Epithelial cell of proximal tubule (primary cell): ENCODE data around the gene OMP. TPM values are rescaled to one million over a fixed set of nuclear protein-coding genes. Genes with fewer than 3 reads are reported as not detected.

ENCODE experiments used
- DNase-seq: peaks from one replicate; pipeline ENCODE4 v3.0.0-alpha.2; 2011; ENCODE audit warnings: low read depth
- H3K4me3 ChIP-seq: 2 replicates; pipeline ENCODE4 v1.5.1; 2011; ENCODE audit warnings: low read depth, mild to moderate bottlenecking, low read length
- total RNA-seq: library from RNA; depleted of rRNA; stranded (reverse); fragments of >200 nt; gene quantifications from 2 replicates; pipeline ENCODE4 v1.2.3, GENCODE V29; 2015
- TF ChIP-seq, protein P1 (sequence below): conservative IDR thresholded peaks from 2 replicates; pipeline ENCODE4 v1.5.1; 2012; ENCODE audit warnings: low read depth, mild to moderate bottlenecking, low read length

The OMP gene
- total RNA-seq, 1 donor from 2014 or later = not detected

DNA sequence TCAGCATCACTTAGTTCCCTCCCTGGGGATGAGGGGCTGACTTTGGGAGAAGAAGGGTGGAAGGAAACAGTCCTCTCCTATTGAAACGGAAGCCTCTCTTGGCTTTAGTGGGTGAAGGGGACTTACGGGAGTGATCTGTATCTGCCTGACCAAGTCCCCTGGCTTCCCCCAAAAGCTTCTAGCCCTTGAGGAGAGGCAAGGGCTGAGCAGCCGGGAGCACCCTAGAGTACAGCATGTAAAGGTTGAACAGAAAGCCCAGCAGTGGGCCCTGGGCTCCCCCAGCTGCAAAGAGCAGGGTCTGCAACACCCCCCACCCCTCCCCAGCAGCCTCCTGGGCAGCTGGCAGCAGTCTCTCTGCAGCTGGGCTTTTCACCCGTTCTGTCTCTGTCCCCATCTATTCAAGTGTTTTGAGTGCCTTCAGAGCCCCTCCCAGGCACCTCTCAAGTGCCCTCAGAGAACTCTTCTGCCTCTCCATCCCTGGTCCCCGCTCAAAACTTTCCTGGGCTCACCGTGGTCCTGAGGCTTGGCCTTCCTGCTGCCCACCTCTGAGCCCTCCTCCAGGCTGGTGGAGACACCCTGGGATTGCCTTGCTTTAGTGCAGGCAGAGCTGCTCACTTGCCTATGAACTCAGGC is 33.2 kb upstream of the OMP start:
- no peak for DNase-seq
- TF ChIP-seq, protein P1, sequence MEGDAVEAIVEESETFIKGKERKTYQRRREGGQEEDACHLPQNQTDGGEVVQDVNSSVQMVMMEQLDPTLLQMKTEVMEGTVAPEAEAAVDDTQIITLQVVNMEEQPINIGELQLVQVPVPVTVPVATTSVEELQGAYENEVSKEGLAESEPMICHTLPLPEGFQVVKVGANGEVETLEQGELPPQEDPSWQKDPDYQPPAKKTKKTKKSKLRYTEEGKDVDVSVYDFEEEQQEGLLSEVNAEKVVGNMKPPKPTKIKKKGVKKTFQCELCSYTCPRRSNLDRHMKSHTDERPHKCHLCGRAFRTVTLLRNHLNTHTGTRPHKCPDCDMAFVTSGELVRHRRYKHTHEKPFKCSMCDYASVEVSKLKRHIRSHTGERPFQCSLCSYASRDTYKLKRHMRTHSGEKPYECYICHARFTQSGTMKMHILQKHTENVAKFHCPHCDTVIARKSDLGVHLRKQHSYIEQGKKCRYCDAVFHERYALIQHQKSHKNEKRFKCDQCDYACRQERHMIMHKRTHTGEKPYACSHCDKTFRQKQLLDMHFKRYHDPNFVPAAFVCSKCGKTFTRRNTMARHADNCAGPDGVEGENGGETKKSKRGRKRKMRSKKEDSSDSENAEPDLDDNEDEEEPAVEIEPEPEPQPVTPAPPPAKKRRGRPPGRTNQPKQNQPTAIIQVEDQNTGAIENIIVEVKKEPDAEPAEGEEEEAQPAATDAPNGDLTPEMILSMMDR = no peak
- no peak overlapping the region for H3K4me3 ChIP-seq

DNA sequence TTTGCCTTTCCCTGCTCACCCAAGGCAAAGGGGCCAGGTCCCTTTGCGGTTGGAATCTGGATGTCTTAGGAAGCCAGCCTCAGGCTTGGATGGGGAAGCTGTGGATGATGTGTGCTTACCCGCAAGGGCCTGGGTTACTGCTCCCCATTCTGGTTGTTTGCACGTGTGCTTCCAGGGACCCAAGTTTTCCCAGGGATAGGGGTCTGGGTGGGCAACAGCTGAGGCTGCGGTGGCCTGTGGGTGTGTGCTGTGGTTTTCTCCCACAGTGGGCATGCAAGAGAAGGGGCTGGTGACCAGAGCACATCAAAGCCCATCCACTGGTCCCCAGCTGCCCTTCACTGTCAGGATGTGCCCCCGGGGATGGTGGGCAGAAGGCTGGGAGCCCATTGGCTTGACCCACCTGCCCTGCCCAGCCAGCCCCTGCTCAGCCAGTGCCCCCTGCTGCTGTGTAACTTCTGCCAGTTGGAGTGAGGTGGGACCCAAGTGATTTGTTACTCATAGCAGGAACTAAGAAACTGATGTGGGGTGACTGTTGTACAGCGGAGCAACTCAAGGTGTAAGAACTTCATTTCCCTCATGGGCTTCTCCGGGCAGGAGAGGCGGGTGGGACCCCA is 32.6 kb upstream of the OMP start:
- no peak for DNase-seq
- H3K4me3 ChIP-seq = no peak overlapping the region
- TF ChIP-seq, protein P1 = no peak

DNA sequence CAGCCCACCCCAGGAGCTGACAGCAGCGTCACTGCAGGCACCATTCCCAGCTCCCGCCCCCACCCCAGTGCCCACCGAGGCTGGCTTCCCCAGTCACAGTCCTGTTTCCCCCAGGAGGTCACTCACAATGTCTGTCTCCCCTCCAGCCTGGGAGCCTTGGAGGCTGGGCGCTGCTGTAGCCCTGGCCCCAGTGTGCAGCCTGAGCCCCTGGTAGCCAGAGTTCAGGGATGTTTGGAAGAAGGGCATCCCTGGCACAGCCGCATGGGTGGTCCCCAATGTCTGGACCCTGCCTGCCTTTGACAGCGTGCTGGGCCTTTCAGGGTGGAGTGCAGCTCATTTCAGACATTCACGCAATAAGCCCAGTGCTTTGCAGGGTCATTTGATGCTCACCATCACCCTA is 31.6 kb upstream of the OMP start:
- no peak overlapping the region for H3K4me3 ChIP-seq
- DNase-seq = no peak
- TF ChIP-seq, protein P1 = no peak

DNA sequence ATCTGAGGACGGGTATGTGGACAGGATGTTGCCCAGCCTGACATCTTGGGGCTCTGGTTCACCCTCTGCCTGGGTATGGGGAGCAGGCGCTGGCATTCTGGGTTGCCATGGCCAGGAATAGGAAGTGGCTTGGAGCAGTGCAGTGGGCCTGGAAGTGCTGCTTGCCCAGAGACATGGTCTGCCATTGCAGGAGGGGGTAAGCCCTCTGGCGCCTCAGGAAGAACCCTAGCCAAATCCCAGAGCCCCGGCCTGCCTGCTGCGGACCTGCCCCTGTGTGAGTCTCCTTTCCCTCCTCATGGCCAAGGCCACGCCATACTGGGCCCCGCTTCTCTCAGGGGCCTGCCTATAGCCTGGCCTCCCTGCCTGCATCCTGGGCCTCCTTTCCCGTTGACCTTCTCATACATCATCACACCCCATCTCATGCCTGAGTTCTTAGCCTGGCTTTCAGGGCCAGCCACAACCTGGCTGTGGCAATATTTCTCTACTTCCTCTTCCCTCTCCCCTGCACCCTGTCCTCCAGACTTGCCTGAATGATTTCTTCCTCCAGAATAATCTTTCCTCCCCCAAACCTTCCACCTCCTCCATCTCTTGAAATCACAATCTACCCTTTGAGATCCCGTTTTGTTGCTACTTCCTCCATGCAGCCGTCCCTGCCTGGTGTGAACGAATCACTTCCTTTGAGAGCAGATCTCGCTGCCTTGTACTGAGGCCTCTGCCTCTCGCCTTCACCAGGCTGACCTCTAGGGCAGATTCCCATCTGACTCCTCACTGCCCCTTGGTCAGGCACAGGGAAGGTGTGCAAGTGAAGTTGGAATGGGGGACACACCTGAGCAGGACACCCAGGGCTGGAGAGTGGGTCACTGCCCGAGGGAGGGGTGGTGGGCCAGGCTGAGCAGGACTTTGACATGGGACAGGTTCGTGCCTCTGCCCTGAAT is 30.7 kb upstream of the OMP start:
- TF ChIP-seq, protein P1 = no peak
- H3K4me3 ChIP-seq = no peak overlapping the region
- no peak for DNase-seq

DNA sequence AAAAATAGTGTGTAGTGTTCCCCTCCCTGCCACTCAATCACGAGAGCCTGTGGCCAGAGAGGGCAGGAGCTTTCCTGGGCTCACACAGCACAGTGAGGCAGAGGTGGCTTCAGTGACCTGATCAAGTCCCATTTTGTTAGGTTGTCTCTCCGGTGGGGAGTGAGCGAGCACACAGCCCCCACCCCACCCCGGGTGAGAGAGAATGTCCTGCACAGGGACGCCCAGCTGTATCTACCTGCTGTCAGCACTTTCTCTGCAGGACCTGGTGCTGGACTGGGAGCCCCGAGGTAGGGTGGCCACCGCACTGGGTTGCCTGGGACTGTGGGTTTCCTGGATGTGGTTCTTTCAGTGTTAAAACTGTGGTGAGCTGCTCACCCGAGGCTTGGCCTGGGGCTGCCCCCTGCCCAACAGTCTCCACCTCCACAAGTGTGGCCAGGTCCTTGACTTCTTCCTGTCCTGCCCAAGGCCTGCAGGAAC is 29.8 kb upstream of the OMP start:
- DNase-seq = no peak
- TF ChIP-seq, protein P1 = no peak
- H3K4me3 ChIP-seq = no peak overlapping the region

DNA sequence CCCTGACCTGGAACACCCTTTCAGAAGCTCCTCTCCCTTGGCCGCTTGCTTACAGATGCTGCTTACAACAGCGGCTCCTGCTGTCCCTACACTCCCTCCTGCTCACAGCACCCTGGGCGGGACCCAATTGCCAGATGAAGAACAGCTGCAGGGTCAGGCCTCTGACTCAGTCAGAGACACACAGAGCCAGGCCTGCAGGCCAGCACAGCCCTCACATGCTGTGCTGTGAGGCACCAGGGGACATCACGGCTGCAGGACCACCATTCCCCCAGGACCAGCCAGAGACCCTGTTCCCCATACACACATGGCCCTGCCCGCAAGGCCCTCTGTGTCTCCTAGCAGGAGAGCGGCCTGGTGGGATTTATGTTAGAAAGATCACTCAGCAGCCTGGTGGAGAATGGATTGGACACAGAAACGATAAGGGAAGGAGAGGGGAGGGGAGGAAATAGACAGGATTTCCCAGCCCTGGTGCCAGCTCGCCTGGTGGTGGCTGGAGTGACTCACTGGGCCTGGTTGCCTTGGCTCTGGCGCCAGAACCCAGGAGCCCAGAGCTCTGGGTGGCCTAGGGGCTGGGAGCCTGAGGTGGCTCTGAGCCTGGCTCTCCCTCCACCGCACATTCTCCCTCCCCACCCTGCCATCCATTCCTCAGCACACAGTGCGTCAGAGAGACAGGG is 29.2 kb upstream of the OMP start:
- DNase-seq = no peak
- H3K4me3 ChIP-seq = no peak overlapping the region
- TF ChIP-seq, protein P1 = no peak
